Calu3 (cell line): ENCODE data around the gene CEP170B. TPM values are rescaled to one million over a fixed set of nuclear protein-coding genes. Genes with fewer than 3 reads are reported as not detected.

Experiments
- BruUV-seq: library from RNA; stranded (reverse); fragments of 400-500 nt; replicated peaks from 2 replicates; lab custom pipeline; 2021; lab: Mats Ljungman, UMichigan
- CTCF ChIA-PET: fragments of 300-600 bp; sonication (Branson Sonifier 250); formaldehyde crosslinking; loops from one replicate; lab custom pipeline; 2022; ENCODE audit warnings: antibody characterized with exemption; lab: Charles Lee
- DNase-seq: peaks from one replicate; pipeline ENCODE4 v3.0.0; 2022
- H3K27ac Mint-ChIP-seq: one replicate; pipeline ENCODE4 v1.8.0; 2022; ENCODE audit warnings: mixed read lengths; ENCODE audit not compliant: unreplicated experiment
- H3K27me3 Mint-ChIP-seq: one replicate; pipeline ENCODE4 v1.8.0; 2022; ENCODE audit warnings: mixed read lengths; ENCODE audit not compliant: unreplicated experiment
- H3K36me3 Mint-ChIP-seq: one replicate; pipeline ENCODE4 v1.8.0; 2022; ENCODE audit warnings: mild to moderate bottlenecking, moderate library complexity, mixed read lengths; ENCODE audit not compliant: insufficient read depth, unreplicated experiment
- H3K4me1 Mint-ChIP-seq: one replicate; pipeline ENCODE4 v1.8.0; 2022; ENCODE audit warnings: mild to moderate bottlenecking, low read depth, mixed read lengths; ENCODE audit not compliant: unreplicated experiment
- H3K4me3 Mint-ChIP-seq: one replicate; pipeline ENCODE4 v1.8.0; 2022; ENCODE audit warnings: mild to moderate bottlenecking, low read depth, moderate library complexity, mixed read lengths; ENCODE audit not compliant: unreplicated experiment
- H3K9me3 Mint-ChIP-seq: one replicate; pipeline ENCODE4 v1.8.0; 2022; ENCODE audit warnings: low read depth, mixed read lengths; ENCODE audit not compliant: unreplicated experiment
- CTCF ChIP-seq: fragments of 200-600 bp; IDR thresholded peaks from one replicate; pipeline ENCODE4 v1.8.0; 2022; ENCODE audit warnings: antibody characterized with exemption; ENCODE audit not compliant: unreplicated experiment
- intact Hi-C: fragments of 100-400 bp; cut with micrococcal nuclease; formaldehyde crosslinking; loops from one replicate; pipeline ENCODE4 v1.10.0; 2022; ENCODE audit not compliant: unreplicated experiment
- total RNA-seq: library from RNA; stranded (reverse); gene quantifications from 2 replicates; pipeline ENCODE4 v1.2.3, GENCODE V29; 2022

The CEP170B gene
- total RNA-seq, 1 experiment from 2014 or later = 60.2 TPM

GRCh38 chr14:104868060-104868740 lies 3.1 kb downstream of the CEP170B start:
- H3K4me3 Mint-ChIP-seq = peak overlapping the region; percentile 91
- no peak overlapping the region for H3K27ac Mint-ChIP-seq
- peaks cover 63% of the 10 kb centered on the region for H3K36me3 Mint-ChIP-seq
- intact Hi-C loops = no loop called here
- CTCF ChIA-PET = no interaction called here
- no peaks in the 10 kb centered on the region for H3K9me3 Mint-ChIP-seq
- TF ChIP-seq CTCF = no peak
- peaks cover 37% of the 10 kb centered on the region for H3K4me1 Mint-ChIP-seq
- DNase-seq = no peak
- no peaks in the 10 kb centered on the region for H3K27me3 Mint-ChIP-seq
- BruUV-seq = no TSS peak

- BruUV-seq = no TSS peak
- no peaks in the 10 kb centered on the region for H3K9me3 Mint-ChIP-seq
- no peak for TF ChIP-seq CTCF
- no peak for DNase-seq
- no peaks in the 10 kb centered on the region for H3K27me3 Mint-ChIP-seq
- intact Hi-C loops = no loop called here
- H3K27ac Mint-ChIP-seq = no peak overlapping the region
- peaks cover 58% of the 10 kb centered on the region for H3K36me3 Mint-ChIP-seq
- H3K4me3 Mint-ChIP-seq = no peak overlapping the region
- CTCF ChIA-PET = no interaction called here
- H3K4me1 Mint-ChIP-seq = peaks cover 40% of the 10 kb centered on the region
Measured at GRCh38 chr14:104868811-104869572, 3.9 kb downstream of the CEP170B start.

- H3K4me1 Mint-ChIP-seq = peaks cover 40% of the 10 kb centered on the region
- CTCF ChIA-PET = no interaction called here
- no peak overlapping the region for H3K4me3 Mint-ChIP-seq
- H3K27me3 Mint-ChIP-seq = no peaks in the 10 kb centered on the region
- H3K9me3 Mint-ChIP-seq = no peaks in the 10 kb centered on the region
- no peak for TF ChIP-seq CTCF
- H3K27ac Mint-ChIP-seq = no peak overlapping the region
- no peak for DNase-seq
- intact Hi-C loops = no loop called here
- BruUV-seq = no TSS peak
- H3K36me3 Mint-ChIP-seq = peaks cover 50% of the 10 kb centered on the region
Measured at GRCh38 chr14:104869669-104870367, 4.8 kb downstream of the CEP170B start.

GRCh38 chr14:104870368-104871144 lies 5.5 kb downstream of the CEP170B start:
- no TSS peak for BruUV-seq
- Mint-ChIP-seq H3K4me3 (no peak overlapping the region), H3K36me3 (peaks cover 48% of the 10 kb centered on the region), H3K4me1 (peaks cover 40% of the 10 kb centered on the region), H3K27me3 (no peaks in the 10 kb centered on the region), H3K9me3 (no peaks in the 10 kb centered on the region), H3K27ac (no peak overlapping the region)
- peak; percentile 37 for DNase-seq
- CTCF ChIA-PET = no interaction called here
- no peak for TF ChIP-seq CTCF
- intact Hi-C loops = no loop called here
